ENCODE measurements around the gene ZNF471.

Gene ZNF471

GRCh38 chr19:56507446-56508289, at the start of gene ZNF471:
TSS of gene ZNF471 (plus strand) at chr19:56507855. CDS start at chr19:56511572, 3,717 bp downstream.
- peak; percentile 94 to 98 for DNase-seq

GRCh38 chr19:56474308-56474707, 33.3 kb upstream of the ZNF471 start:
- DNase-seq, result no peak

DNA sequence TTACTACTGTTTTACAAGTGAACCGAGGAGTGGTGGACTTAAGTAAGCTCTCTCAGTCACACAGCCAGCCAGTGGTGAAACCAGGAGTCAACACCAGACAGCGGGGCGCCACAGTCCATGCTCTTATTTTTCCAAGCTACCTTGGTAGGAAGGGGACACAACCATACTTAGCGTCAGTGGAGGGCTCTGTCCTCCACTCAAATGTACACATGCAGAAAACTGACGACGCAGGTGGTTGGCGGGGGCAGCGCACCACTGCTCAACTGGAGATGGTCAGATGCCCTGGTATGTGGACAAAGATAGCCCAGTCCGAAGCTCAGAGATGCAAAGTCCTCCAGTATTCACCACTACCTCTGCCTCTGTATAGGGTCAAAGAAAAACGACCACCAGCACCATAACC, 31.6 kb upstream of the ZNF471 start:
- no peak for DNase-seq

- no peak for DNase-seq
Observed at GRCh38 chr19:56476651-56477428, 30.8 kb upstream of the ZNF471 start, which contains the start of gene ZNF667. TSS of gene ZNF667 (minus strand) at chr19:56477345. CDS start at chr19:56462370, 14,975 bp downstream.

- peak; percentile 85 to 87 for DNase-seq
Observed at GRCh38 chr19:56477429-56478338, 30.0 kb upstream of the ZNF471 start.

DNA sequence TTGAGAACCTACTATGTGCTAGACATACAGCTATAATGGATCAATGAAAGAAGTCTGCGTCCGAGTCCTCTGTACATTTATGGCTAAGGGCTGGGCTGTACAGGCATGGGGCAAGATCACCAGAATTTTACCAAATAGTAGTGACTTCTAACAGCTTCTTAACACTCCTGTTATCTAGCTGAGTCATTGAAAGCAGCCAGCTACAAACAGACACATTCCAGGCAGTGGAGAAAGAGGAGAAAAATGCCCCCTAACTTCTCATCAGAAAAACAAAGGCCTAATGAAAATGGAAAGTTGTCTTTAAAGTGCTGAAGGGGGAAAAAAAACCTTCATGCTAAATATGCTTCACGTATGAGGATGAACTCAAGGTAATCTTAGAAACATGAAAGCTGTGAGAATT, 16.3 kb upstream of the ZNF471 start:
- DNase-seq, result no peak

GRCh38 chr19:56504581-56504980, 3.1 kb upstream of the ZNF471 start:
- no peak for DNase-seq

DNA sequence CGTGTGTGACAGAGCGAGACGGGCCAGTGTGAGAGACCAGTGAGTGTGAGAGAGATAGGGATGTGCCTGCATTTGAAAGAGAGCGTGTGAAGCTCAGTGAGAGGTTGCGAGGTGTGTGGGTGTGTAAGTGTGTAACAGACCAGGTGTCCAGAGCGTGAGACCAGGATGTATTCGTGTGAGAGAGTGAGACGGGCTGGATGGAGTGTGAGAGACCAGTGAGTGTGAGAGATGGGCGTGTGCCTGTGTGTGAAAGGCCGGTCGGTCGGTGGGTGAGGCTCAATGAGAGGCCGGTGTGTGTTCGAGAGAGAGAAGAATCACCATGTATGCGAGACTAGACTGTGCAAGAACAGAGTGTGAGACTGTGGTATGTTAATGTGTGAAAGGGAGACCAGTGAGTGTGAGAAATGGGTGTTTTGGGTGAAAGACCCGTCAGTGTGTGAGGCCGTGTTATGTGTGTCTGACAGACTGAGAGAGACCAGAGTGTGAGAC, 679 bp downstream of the ZNF471 start:
- no peak for DNase-seq

- no peak for DNase-seq
Observed at GRCh38 chr19:56525214-56525860, 17.7 kb downstream of the ZNF471 start.

GRCh38 chr19:56537442-56537841, 29.8 kb downstream of the ZNF471 start:
- DNase-seq, result no peak

- DNase-seq, result peak; percentile 92 to 93
Observed at GRCh38 chr19:56538254-56538760, 30.7 kb downstream of the ZNF471 start.

DNA sequence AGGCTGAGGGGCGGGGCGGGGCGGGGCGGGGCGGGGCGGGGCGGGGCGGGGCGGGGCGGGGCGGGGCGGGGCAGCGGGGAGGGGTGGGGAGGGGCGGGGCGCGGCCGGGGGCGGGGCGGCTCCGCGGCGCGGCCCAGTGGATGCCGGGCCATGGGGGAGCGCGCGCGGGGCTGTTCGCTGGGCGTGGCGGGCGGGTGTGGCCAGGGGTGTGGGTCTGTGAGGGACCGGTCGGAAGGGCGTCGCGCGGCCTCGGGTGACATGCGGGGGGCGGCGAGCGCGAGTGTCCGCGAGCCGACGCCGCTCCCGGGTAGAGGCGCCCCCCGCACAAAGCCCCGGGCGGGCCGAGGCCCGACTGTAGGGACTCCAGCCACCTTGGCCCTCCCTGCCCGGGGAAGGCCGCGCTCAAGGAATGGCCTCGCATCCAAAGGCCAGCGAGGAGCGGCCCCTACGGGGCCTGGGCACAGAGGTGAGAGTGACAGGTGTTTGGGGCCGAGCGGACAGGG, 31.2 kb downstream of the ZNF471 start, which contains the start of gene ZFP28:
Gene ZFP28 (plus strand): TSS at position 188 of the 503 bp plus-strand sequence. CDS start 71 bp downstream, at position 259.
- DNase-seq, result peak; percentile 61 to 81

DNA sequence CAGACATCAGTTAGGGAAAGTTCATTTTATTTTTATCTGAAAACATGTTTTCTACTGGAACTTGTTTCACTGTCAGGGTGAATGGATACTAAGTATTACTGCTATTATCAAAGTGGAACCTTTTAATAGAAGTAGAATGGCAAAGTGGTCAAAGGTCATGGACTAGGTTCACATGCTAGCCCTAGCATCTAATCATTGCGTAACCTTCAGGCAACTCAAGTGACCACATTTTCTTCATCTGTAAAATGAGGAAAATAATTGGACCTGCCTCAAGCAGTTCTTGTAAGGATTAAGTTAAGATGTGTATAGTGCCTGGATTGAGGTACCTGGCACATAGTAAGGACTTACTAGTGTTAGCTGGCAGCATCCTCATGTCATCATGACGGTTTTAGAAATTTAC, 36.1 kb downstream of the ZNF471 start:
- DNase-seq, result no peak

- DNase-seq, result no peak
Observed at GRCh38 chr19:56547535-56547934, 39.9 kb downstream of the ZNF471 start.

DNA sequence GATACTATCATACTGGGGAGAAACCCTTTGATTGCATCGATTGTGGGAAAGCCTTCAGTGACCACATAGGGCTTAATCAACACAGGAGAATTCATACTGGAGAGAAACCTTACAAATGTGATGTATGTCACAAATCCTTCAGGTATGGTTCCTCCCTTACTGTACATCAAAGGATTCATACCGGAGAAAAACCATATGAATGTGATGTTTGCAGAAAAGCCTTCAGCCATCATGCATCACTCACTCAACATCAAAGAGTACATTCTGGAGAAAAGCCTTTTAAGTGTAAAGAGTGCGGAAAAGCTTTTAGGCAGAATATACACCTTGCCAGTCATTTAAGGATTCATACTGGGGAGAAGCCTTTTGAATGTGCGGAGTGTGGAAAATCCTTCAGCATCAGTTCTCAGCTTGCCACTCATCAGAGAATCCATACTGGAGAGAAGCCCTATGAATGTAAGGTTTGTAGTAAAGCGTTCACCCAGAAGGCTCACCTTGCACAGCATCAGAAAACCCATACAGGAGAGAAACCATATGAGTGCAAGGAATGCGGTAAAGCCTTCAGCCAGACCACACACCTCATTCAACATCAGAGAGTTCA, 46.7 kb downstream of the ZNF471 start:
- DNase-seq, result no peak

DNA sequence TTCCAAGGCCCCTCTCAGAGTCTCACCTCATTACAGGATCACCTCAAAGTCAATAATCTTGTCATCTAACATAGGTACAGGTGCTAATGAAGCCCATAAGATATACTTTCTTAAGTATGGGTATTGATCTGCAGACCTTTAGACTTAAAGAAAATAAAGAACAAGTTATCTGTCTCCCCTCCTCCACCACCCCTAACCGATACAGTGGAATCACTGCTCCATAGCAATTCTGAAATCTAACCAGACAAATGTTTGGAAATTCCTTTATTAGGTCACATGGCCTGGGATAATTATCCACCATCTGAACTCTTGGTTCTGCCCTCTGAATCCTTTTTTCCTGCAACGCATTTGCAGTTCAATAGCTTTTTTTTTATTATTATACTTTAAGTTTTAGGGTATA, 55.1 kb downstream of the ZNF471 start:
- no peak for DNase-seq

GRCh38 chr19:56566904-56567273, 59.2 kb downstream of the ZNF471 start:
- DNase-seq, result peak in 1 of 2 experiments; percentile 57

DNA sequence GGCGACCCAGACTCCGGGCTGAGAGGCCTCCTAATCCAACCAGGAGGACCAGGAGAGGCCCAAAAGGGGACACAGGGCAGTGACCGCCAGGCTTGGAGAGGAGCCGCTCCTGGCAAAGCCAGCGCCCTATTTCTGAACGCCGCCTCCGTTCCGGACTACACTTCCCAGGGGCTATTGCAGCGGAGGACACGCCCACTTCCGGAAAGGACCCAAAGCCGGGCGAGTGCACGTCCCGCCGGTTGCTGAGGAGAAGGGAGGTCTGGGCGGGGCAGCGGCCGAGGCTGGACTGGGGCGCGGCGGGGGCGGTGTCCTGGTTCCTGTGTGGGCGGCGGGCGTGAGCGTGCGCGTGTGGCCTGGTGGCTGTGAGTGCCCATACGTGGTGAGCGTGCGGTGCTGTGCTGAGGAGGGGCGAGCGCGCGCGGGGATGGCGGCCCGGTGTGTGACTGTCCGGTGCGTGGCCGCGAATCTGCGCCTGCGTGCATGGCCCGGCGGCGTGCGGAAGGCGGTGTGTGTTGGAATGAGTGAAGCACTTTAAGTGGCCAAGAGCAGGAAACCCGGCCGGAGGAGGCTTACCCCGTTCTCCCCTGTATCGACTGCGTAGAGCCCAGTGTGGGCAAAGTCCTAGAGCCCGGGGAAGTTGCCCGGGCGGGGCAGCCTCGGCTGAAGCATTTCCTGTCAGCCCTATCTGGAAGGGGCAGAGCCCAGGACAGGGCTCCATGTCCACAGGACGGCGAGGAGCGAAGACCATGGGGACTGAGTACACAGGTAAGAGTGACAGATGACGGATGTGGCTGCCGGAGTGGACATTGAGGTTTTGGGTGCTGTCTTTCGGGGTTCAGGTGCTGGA, 59.8 kb downstream of the ZNF471 start, which contains the start of gene ZNF470:
Gene ZNF470 (plus strand): TSS at position 195 of the 847 bp plus-strand sequence. CDS start 2,844 bp downstream, outside the sequence.
- DNase-seq, result peak; percentile 90 to 91

DNA sequence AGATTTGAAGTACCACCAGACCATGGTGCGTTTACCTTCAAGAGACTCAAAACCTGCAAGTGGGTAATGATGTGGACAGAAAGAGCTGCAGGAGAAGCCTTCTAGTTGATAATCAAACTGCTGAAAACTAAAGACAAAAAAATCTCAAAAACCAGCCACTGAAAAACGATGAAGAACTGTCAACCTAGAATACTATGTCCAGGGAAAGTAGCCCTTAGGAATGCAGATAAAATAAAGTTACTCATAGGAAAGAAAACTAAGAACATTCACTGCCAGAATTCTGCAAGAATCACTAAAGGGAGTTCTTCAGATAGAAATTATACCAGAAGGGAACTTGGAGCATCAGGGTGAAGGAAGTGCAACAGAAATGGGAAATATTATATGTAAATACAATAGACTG, 64.9 kb downstream of the ZNF471 start:
- no peak for DNase-seq

DNA sequence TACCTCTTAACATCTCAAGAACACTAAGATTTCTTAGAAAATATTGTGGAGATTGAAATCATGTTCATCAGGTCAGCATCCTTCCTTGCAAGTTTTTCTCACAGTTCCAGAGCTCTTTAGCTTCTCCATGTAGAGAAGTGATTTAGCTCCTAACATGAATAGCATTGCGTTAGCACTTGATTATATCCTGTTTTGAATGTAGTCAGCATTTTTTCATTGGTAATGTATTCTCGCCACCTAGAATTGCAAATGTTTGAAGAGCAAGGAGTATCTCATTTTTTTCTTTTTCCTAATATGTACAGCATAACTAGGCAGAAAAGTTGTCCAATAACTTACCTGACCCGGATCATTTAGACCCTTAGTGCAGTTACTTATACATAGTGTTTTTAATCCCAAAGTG, 66.3 kb downstream of the ZNF471 start:
- no peak for DNase-seq

Data from NCI-H524 (cell line).